Fibroblast of villous mesenchyme (primary cell): ENCODE data around the gene CABLES1. TPM values are rescaled to one million over a fixed set of nuclear protein-coding genes. Genes with fewer than 3 reads are reported as not detected.
"Not testable (repeated sequence)": the region's sequence is repeated elsewhere in the genome, so short reads cannot be mapped to it uniquely, and the experiment has no call there.

Experiments used
- DNase-seq: peaks from one replicate; pipeline ENCODE4 v3.0.0-alpha.2; 2010; ENCODE audit warnings: low read depth
- H3K4me3 ChIP-seq: 2 replicates; pipeline ENCODE4 v1.5.1; 2011; ENCODE audit warnings: low read depth, mild to moderate bottlenecking, low read length
- total RNA-seq: library from RNA; depleted of rRNA; stranded (reverse); fragments of >200 nt; gene quantifications from 2 replicates; pipeline ENCODE4 v1.2.3, GENCODE V29; 2012
- TF ChIP-seq, protein P1 (sequence below): IDR thresholded peaks from 2 replicates; pipeline ENCODE4 v1.5.1; 2012; ENCODE audit warnings: low read depth, mild to moderate bottlenecking, low read length; ENCODE audit not compliant: insufficient read depth

The CABLES1 gene
- total RNA-seq, 1 donor: 0.43 TPM

DNA sequence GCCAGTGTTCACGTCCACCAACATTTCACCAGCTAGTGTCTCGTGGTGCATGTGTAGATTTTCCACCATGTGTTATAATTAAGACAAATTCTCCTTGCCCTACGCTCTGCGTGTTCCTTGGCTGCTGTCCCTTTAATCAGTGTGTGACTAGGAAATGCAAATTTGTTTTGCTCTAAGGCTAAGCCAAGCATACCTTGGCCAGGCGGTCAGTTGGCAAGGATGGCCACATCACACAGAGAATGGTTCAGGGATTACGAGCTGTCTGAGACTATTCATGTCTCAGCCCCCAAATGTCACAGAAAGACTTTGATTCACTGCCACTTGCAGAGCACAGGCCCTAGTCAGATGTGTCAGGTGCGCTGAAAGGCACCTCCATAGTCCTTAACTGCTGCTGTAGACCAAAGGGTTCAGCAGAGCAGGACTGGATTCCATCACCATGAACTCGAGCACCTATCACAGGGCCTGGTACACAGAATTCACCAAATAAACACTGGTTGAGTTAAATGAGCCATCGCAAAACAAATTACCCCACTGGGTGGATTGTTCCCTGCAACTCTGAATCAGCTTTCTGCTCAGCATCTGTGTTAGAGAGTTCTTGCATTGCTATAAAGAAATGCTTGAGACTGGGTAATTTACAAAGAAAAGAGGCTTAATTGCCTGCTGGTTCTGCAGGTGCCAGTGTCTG is 128.4 kb downstream of the CABLES1 start:
- no peak for DNase-seq
- TF ChIP-seq, protein P1, sequence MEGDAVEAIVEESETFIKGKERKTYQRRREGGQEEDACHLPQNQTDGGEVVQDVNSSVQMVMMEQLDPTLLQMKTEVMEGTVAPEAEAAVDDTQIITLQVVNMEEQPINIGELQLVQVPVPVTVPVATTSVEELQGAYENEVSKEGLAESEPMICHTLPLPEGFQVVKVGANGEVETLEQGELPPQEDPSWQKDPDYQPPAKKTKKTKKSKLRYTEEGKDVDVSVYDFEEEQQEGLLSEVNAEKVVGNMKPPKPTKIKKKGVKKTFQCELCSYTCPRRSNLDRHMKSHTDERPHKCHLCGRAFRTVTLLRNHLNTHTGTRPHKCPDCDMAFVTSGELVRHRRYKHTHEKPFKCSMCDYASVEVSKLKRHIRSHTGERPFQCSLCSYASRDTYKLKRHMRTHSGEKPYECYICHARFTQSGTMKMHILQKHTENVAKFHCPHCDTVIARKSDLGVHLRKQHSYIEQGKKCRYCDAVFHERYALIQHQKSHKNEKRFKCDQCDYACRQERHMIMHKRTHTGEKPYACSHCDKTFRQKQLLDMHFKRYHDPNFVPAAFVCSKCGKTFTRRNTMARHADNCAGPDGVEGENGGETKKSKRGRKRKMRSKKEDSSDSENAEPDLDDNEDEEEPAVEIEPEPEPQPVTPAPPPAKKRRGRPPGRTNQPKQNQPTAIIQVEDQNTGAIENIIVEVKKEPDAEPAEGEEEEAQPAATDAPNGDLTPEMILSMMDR: no peak
- H3K4me3 ChIP-seq: no peak overlapping the region

DNA sequence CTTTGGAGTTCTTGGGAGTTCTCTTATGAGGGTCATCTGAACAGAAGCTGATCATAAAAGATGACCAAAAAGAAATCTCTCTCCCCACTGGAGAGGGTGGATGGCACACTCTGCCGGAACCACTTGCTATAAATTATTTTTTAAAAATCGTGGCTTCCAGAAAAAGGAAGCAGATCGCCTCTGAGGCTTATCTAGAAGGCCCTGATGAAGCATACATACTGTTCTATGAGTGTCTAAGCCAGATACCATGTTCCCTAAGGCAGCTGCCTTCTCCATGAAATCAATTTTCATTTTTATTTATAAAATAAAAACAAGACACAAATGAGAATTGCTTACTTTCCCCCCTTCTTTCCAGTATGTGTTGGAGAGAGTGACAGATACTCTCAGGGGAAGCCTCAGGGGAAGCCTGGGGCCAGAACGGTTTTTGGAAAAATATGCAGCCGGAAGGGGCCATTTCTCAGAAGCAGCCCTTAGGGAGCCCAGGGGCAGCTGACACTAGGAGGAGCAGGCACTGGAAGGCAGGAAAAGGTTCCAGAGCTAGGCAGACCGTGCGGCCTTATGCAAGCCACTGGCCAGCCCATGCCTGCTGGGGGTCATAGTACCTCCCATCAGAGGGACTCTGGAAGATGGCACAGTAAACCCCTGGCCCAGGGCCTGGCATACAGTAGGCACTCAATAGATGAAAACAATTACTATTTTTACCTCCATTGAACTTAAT is 130.6 kb downstream of the CABLES1 start:
- no peak for DNase-seq
- TF ChIP-seq, protein P1: no peak
- no peak overlapping the region for H3K4me3 ChIP-seq

DNA sequence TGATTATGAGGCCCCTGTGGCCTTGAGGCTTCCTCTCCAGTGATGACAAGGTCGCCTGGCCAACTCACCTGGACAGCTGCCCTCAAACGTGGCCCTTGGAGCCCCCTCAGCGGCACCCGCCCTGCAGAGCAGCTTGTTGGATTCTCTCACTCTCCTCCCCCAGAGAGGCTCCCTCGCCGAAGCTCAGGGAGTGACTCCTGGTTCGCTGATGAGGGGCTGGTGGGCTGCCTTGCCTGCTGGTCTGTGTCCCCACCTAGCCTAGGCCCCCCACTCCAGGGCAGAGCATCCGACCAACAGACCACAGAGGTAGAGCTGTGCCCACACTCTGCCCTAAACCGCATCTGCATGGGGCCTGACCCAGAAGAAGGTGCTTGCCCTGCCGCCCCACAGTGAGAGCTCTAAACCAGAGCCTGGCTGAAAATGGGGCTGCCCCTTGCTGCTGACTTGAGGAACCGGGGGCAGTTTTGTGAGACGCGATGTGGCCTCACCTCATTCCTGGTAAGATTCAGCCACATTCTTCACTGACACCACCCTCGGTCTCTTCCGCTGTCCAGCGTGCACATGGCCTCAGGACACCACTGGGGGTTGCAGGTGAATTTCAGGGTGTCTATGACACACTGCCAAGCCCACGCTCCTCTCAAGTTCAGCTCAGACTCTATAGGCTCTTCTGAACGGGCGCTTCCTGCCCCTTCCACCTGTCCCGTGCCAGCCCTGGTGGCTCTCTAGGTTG is 131.6 kb downstream of the CABLES1 start:
- no peak overlapping the region for H3K4me3 ChIP-seq
- TF ChIP-seq, protein P1: no peak
- DNase-seq: no peak

DNA sequence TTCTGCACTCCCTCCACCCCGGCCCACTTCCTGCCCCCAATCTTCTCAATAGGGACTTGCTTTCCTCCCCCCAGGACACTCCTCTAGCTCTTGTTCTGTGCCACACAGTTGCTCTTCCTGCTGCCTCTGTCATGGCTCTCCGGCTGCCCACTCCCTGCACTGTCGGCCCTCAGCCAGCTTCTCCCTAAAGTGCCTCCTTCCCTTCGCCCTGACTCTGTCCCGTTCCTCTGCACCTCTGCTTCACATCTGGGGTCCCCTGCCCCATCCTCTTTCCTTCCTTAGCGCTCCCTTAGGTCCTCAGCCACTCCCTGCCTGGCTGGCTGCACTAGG is 132.1 kb downstream of the CABLES1 start:
- no peak for DNase-seq
- no peak overlapping the region for H3K4me3 ChIP-seq
- TF ChIP-seq, protein P1: no peak

DNA sequence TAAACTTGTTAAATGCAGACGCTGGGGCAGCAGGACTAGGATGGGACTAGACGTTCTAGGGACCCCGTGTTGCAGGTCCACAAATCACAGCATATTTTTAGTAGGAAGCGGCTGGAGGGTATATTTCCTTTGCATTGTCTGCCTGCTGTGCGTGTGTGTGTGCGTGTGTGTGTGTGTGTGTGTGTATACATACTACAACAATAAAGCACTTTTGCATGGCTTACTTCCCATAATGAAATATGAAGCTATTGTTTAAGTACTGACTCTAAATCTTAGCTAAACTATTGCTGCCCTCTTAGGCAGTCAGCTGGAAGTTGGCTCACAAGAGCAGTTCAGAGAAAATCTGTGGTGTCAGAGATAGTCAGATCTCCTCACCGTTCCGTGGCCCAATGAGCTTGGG is 133.4 kb downstream of the CABLES1 start:
- no peak overlapping the region for H3K4me3 ChIP-seq
- DNase-seq: no peak
- TF ChIP-seq, protein P1: no peak

DNA sequence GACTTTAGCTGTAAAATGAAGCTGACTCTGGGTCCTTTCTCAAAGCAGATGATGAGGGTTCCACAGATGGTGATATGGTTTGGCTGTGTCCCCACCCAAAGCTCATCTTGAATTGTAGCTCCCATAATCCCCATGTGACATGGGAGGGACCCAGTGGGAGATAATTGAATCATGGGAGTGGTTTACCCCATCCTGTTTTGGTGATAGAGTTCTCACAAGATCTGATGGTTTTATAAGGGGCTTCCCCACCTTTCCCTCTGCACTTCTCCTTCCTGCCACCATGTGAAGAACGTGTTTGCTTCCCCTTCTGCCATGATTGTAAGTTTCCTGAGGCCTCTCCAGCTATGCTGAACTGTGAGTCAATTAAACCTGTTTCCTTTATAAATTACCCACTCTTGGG is 133.8 kb downstream of the CABLES1 start:
- DNase-seq, H3K4me3 ChIP-seq: not testable (repeated sequence)

DNA sequence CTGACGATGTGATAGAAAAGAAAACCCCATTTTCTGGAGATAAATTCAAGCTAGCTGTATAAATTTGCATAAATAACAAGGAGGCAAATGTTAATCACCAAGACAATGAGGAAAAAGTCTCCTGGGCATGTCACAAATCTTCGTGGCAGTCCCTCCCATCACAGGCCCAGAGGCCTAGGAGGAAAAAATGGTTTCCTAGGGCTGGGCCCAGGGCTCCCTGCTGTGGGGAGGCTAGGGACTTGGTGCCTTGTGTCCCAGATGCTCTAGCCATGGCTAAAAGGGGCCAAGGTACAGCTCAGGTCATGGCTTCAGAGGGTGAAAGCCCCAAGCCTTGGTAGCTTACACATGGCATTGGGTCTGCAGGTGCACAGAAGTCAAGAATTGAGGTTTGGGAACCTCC is 134.6 kb downstream of the CABLES1 start:
- no peak for DNase-seq
- no peak overlapping the region for H3K4me3 ChIP-seq
- TF ChIP-seq, protein P1: no peak
